DOHH2 (cell line): ENCODE measurements around the gene PPHLN1.

Experiments used
- CTCF ChIP-seq: fragments of 200-600 bp; sonication (generic); IDR thresholded peaks from one replicate; pipeline ENCODE4 v1.5.1; 2014; ENCODE audit warnings: antibody characterized with exemption, mild to moderate bottlenecking, low read depth, low read length; ENCODE audit not compliant: poor library complexity, severe bottlenecking
- EZH2phosphoT487 ChIP-seq: fragments of 200-600 bp; sonication (generic); IDR thresholded peaks from 2 replicates; pipeline ENCODE4 v1.6.1; 2017; ENCODE audit warnings: borderline replicate concordance, mild to moderate bottlenecking, antibody characterized with exemption, low read length, moderate library complexity, mixed read lengths

GRCh38 chr12:42426746-42427145, 100.8 kb downstream of the PPHLN1 start:
- no peak for TF ChIP-seq CTCF
- TF ChIP-seq EZH2phosphoT487: no peak
